ENCODE data around the gene TLK2. TPM values are rescaled to one million over a fixed set of nuclear protein-coding genes. Genes with fewer than 3 reads are reported as not detected.

TLK2 gene
- total and polyA plus RNA-seq, 9 donors, result 23.4 to 50.2 (median 35.7) TPM

DNA sequence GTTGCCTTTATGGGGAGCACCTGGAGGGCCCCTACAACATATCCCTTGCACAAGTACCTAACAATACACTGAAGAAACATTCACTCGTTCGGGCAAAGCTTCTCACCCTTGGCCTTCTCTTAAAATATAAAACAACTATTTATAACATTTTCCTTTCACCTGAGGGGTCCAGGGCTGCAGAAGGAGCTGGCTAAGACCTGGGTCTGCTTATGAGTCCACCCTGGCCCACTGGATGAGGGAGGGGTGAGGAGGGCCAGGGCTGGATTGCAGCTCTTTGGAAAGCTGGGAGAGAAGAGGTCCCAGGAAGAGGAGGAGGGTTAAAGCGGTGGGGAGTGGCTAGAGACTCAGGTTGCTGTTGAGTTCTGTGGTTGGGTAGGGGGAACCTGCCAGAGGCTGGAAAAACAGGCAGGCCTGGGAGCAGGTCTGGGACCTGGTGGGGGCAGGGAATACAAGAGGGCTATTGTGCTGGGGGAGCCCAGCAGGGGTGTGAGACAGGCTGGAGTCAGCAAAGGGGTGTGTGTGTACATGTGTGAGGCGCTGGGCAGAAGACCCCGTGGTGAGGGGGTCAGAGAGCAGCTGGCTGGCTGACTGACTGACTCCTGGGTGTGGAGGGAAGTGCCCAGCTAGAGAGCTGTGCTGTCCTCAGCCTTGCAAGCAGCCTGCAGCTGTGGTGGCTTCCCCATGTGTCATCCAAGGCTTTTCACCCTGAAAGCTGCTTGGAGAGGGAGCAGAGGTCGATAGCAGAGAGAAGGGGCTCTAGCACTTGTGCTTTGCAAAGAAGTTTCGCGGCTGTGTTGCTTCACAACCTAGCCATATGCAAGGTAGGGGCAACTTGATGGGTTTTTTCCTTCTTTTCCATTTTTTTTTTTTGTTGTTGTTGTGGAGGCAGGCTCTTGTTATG, 138.6 kb downstream of the TLK2 start:
- Histone ChIP-seq H3K9me3 (no peaks in the 10 kb centered on the region), H3K4me3 (no peak overlapping the region), H3K27me3 (no peaks in the 10 kb centered on the region), H3K36me3 (no peaks in the 10 kb centered on the region), H3K4me1 (ENCODE audit: insufficient read depth) (peaks cover 3% of the 10 kb centered on the region), H3K27ac (no peak overlapping the region)
- TF ChIP-seq POLR2A (IDR thresholded peaks at IDR 0.05), result no peak
- TF ChIP-seq, protein P1, sequence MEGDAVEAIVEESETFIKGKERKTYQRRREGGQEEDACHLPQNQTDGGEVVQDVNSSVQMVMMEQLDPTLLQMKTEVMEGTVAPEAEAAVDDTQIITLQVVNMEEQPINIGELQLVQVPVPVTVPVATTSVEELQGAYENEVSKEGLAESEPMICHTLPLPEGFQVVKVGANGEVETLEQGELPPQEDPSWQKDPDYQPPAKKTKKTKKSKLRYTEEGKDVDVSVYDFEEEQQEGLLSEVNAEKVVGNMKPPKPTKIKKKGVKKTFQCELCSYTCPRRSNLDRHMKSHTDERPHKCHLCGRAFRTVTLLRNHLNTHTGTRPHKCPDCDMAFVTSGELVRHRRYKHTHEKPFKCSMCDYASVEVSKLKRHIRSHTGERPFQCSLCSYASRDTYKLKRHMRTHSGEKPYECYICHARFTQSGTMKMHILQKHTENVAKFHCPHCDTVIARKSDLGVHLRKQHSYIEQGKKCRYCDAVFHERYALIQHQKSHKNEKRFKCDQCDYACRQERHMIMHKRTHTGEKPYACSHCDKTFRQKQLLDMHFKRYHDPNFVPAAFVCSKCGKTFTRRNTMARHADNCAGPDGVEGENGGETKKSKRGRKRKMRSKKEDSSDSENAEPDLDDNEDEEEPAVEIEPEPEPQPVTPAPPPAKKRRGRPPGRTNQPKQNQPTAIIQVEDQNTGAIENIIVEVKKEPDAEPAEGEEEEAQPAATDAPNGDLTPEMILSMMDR (IDR thresholded peaks at IDR 0.05), result no peak
- TF ChIP-seq EP300 (IDR thresholded peaks at IDR 0.05), result no peak
- 69 to 75% (median 74%) methylated on average over 8 of the region's 8 CpGs for WGBS, 3 donors
- DNase-seq, result no peak
- intact Hi-C loops (cut with DNase I), result no loop called here

GRCh38 chr17:62617894-62618472, 139.4 kb downstream of the TLK2 start:
- H3K36me3 ChIP-seq, result no peaks in the 10 kb centered on the region
- no peak overlapping the region for H3K27ac ChIP-seq
- DNase-seq, result no peak
- H3K4me3 ChIP-seq, result no peak overlapping the region
- no peaks in the 10 kb centered on the region for H3K9me3 ChIP-seq
- peaks cover 3% of the 10 kb centered on the region for H3K4me1 ChIP-seq (ENCODE audit: insufficient read depth)
- WGBS, 3 donors, result 74 to 81% (median 76%) methylated on average over 6 of the region's 6 CpGs
- TF ChIP-seq, protein P1 (IDR thresholded peaks at IDR 0.05), result no peak
- TF ChIP-seq EP300 (IDR thresholded peaks at IDR 0.05) (no peak), POLR2A (IDR thresholded peaks at IDR 0.05) (no peak)
- no peaks in the 10 kb centered on the region for H3K27me3 ChIP-seq
- intact Hi-C loops (cut with DNase I), result no loop called here

- no peak overlapping the region for H3K27ac ChIP-seq
- peaks cover 3% of the 10 kb centered on the region for H3K4me1 ChIP-seq (ENCODE audit: insufficient read depth)
- 52 to 63% (median 61%) methylated on average over 17 of the region's 17 CpGs for WGBS, 3 donors
- DNase-seq, result no peak
- H3K4me3 ChIP-seq, result no peak overlapping the region
- H3K9me3 ChIP-seq, result no peaks in the 10 kb centered on the region
- intact Hi-C loops (cut with DNase I), result no loop called here
- no peaks in the 10 kb centered on the region for H3K36me3 ChIP-seq
- H3K27me3 ChIP-seq, result no peaks in the 10 kb centered on the region
- TF ChIP-seq EP300 (IDR thresholded peaks at IDR 0.05) (no peak), POLR2A (IDR thresholded peaks at IDR 0.05) (no peak)
- TF ChIP-seq, protein P1 (IDR thresholded peaks at IDR 0.05), result no peak
Observed at GRCh38 chr17:62618647-62619416, 140.2 kb downstream of the TLK2 start.

DNA sequence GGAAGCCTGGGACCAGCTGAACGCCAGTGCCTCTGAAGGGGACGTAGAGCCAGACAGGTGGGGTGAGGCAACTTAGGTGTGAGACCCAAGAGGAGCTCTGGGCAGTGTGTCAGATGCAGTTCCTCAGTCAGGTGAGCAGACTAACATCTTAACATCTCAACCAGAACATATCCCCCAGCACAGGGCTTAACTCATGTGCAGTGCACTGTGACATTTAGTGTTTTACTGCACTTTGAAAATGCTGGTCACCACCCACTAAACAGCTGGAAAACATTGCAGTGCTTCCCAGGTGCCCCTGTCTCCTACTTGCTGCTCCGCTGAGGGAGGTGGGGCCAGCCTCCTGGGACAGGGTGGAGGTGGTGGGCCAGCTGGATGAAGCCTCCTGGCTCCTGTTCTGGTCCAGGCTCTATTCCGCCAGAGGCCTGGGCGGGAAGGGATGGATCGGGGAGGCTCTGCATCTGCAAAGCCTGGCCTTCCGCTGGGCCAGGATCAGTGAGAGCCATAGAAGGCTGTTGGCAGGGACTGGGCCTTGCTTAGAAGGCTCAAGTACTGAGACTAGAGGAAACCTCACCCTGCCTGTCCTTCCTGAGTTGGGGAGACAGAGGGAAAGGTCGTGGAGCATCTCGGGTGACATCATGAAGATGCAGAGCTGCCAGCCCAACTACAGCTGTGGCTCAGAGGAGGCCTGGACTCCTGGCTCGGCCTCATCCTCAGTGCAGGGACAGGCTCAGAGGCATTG, 141.0 kb downstream of the TLK2 start:
- Histone ChIP-seq H3K4me3 (no peak overlapping the region), H3K27ac (no peak overlapping the region), H3K36me3 (no peaks in the 10 kb centered on the region), H3K9me3 (no peaks in the 10 kb centered on the region), H3K27me3 (no peaks in the 10 kb centered on the region), H3K4me1 (ENCODE audit: insufficient read depth) (no peaks in the 10 kb centered on the region)
- intact Hi-C loops (cut with DNase I), result no loop called here
- TF ChIP-seq EP300 (IDR thresholded peaks at IDR 0.05), result no peak
- TF ChIP-seq, protein P1 (IDR thresholded peaks at IDR 0.05), result no peak
- no peak for TF ChIP-seq POLR2A (IDR thresholded peaks at IDR 0.05)
- WGBS, 3 donors, result 80 to 85% (median 83%) methylated on average over 10 of the region's 10 CpGs
- no peak for DNase-seq
